H1 (cell line): ENCODE data around the gene ZNF446. TPM values are rescaled to one million over a fixed set of nuclear protein-coding genes. Genes with fewer than 3 reads are reported as not detected.
A peak's percentile ranks its signal among the peaks of the same experiment; 100 is the strongest.

ENCODE experiments used
- HDAC2 ChIP-seq, 2 experiments: fragments of 300-600 bp in 1 of 2; sonication (generic) in 1 of 2; IDR thresholded peaks; 2 replicates each; pipeline ENCODE4 v1.6.1; 2011 to 2012; ENCODE audit warnings: low read depth in 2 of 2, low read length in 2 of 2, mild to moderate bottlenecking in 2 of 2, moderate library complexity in 2 of 2, borderline replicate concordance in 1 of 2, inconsistent platforms in 1 of 2
- polyA plus RNA-seq, 7 experiments: library from polyadenylated mRNA; depleted of rRNA in 3 of 7; stranded (reverse) in 5 of 7; unstranded in 2 of 7; fragments of >200 nt in 5 of 7; fragments of 200-250 nt in 2 of 7; gene quantifications; 1 replicate in 5 of 7; 2 replicates in 1 of 7; 4 replicates in 1 of 7; pipeline versions ENCODE4 v1.2.1 to v1.2.3, GENCODE V29; 2011 to 2013; ENCODE audit warnings: missing spikeins in 2 of 7, mixed read lengths in 2 of 7
- total RNA-seq: library from RNA; stranded (reverse); fragmentation: NEBNext Ultra II Directional; extraction: Animal tissue kit (Norgen Biotek cat#: 25700); gene quantifications from 2 replicates; pipeline ENCODE4 v1.2.1, GENCODE V29; 2021

The ZNF446 gene
- total and polyA plus RNA-seq, 2 of the 8 experiments (the other 6 are each of a cell fraction or from before 2014, with no cell fraction given) = 4.1 to 5.5 TPM

- peak in 1 of 2 experiments; percentile 29; a peak in 1 of 4 replicates for TF ChIP-seq HDAC2 (IDR thresholded peaks at IDR 0.05; ENCODE audit: borderline replicate concordance in 1 of 2, low read depth in 2 of 2, low read length in 2 of 2)
Observed at GRCh38 chr19:58499021-58499927, 23.1 kb downstream of the ZNF446 start (continued).
